H1 (cell line): ENCODE results near the gene CD300LG. TPM values are rescaled to one million over a fixed set of nuclear protein-coding genes. Genes with fewer than 3 reads are reported as not detected.

Experiments used
- CTCF ChIA-PET: fragments of 300-600 bp; sonication (Branson Sonifier 250); formaldehyde crosslinking; loops from one replicate; lab custom pipeline; 2021; ENCODE audit not compliant: partially characterized antibody; lab: Charles Lee
- POLR2A ChIA-PET: fragments of 300-600 bp; sonication (Branson Sonifier 250); formaldehyde crosslinking; loops from one replicate; lab custom pipeline; 2021; ENCODE audit warnings: inconsistent platforms; ENCODE audit not compliant: partially characterized antibody; lab: Charles Lee
- DNase-seq, 2 experiments: peaks; one replicate each; pipeline versions ENCODE4 v3.0.0 to v3.0.0-alpha.2; 2010 to 2022; ENCODE audit warnings: low spot score in 2 of 2, low read depth in 1 of 2, mixed read lengths in 1 of 2
- FAIRE-seq: peaks from 2 replicates; lab custom pipeline; 2011; peaks lifted over from hg19 to GRCh38; lab: Jason Lieb, UNC
- H2AFZ ChIP-seq: 2 replicates; pipeline ENCODE4 v1.8.1; 2012; ENCODE audit warnings: low read length, inconsistent platforms
- H2AK5ac ChIP-seq: 2 replicates; pipeline ENCODE4 v1.6.1; 2013; ENCODE audit warnings: low read depth, low read length
- H2BK120ac ChIP-seq: replicated peaks from 2 replicates; pipeline ENCODE3; 2013; ENCODE audit warnings: low read depth, low read length, inconsistent platforms
- H2BK12ac ChIP-seq: 2 replicates; pipeline ENCODE4 v1.6.1; 2013; ENCODE audit warnings: low read depth, low read length
- H2BK15ac ChIP-seq: 2 replicates; pipeline ENCODE4 v1.6.1; 2013; ENCODE audit warnings: low read length
- H2BK20ac ChIP-seq: 2 replicates; pipeline ENCODE4 v1.6.1; 2013; ENCODE audit warnings: low read length
- H2BK5ac ChIP-seq: 2 replicates; pipeline ENCODE4 v1.6.1; 2013; ENCODE audit warnings: low read depth, low read length
- H3K14ac ChIP-seq: 2 replicates; pipeline ENCODE4 v1.6.1; 2013; ENCODE audit warnings: inconsistent platforms; ENCODE audit not compliant: insufficient read length
- H3K18ac ChIP-seq: 2 replicates; pipeline ENCODE4 v1.6.1; 2013; ENCODE audit warnings: low read length; ENCODE audit errors: extremely low read depth
- H3K23ac ChIP-seq: 2 replicates; pipeline ENCODE4 v1.6.1; 2013; ENCODE audit warnings: inconsistent platforms; ENCODE audit not compliant: insufficient read length
- H3K23me2 ChIP-seq: 2 replicates; pipeline ENCODE4 v1.6.1; 2013; ENCODE audit warnings: low read depth, low read length
- H3K27ac ChIP-seq: 2 replicates; pipeline ENCODE4 v1.6.1; 2011; ENCODE audit warnings: low read depth, low read length, inconsistent platforms
- H3K27me3 ChIP-seq, 4 experiments: replicated peaks in 1 of 4; 1 replicate in 1 of 4; 2 replicates in 3 of 4; pipeline versions ENCODE4 v1.6.1 to v1.8.1; 2011 to 2013; ENCODE audit warnings: low read length in 3 of 4, mild to moderate bottlenecking in 3 of 4, inconsistent platforms in 2 of 4, mixed read lengths in 2 of 4, moderate library complexity in 1 of 4; ENCODE audit not compliant: control insufficient read depth in 3 of 4, insufficient read depth in 3 of 4; ENCODE audit errors: extremely low read depth in 1 of 4
- H3K36me3 ChIP-seq, 4 experiments: 2 replicates each; pipeline versions ENCODE4 v1.6.1 to v1.8.1; 2011 to 2013; ENCODE audit warnings: mild to moderate bottlenecking in 4 of 4, low read length in 3 of 4, moderate library complexity in 2 of 4, control low read depth in 1 of 4, inconsistent platforms in 1 of 4; ENCODE audit not compliant: insufficient read depth in 4 of 4, control insufficient read depth in 2 of 4
- H3K4ac ChIP-seq: replicated peaks from 2 replicates; pipeline ENCODE3; 2013; ENCODE audit warnings: low read length, low read depth, mixed read lengths, inconsistent platforms; ENCODE audit not compliant: insufficient read length
- H3K4me1 ChIP-seq, 4 experiments: replicated peaks in 1 of 4; 1 replicate in 1 of 4; 2 replicates in 3 of 4; pipeline versions ENCODE4 v1.6.1 to v1.8.1; 2011 to 2013; ENCODE audit warnings: low read length in 3 of 4, inconsistent platforms in 2 of 4, mixed read lengths in 1 of 4; ENCODE audit not compliant: insufficient read depth in 4 of 4, control insufficient read depth in 3 of 4
- H3K4me2 ChIP-seq, 2 experiments: 2 replicates each; pipeline versions ENCODE4 v1.6.1 to v1.8.1; 2011 to 2013; ENCODE audit warnings: low read depth in 2 of 2, low read length in 2 of 2, control low read depth in 1 of 2, inconsistent platforms in 1 of 2, mild to moderate bottlenecking in 1 of 2; ENCODE audit not compliant: insufficient read depth in 1 of 2
- H3K4me3 ChIP-seq, 4 experiments: fragments of 200-600, 300-600 bp in 1 of 4; sonication (generic), shearing (Covaris generic), sonication (Bioruptor Twin) in 1 of 4; 2 replicates each; pipeline versions ENCODE4 v1.5.1 to v1.8.1; 2011 to 2016; ENCODE audit warnings: low read length in 4 of 4, low read depth in 3 of 4, control low read depth in 2 of 4, inconsistent platforms in 2 of 4, mild to moderate bottlenecking in 2 of 4, mixed read lengths in 1 of 4, moderate library complexity in 1 of 4; ENCODE audit not compliant: insufficient read depth in 2 of 4; ENCODE audit errors: extremely low read depth in 1 of 4
- H3K56ac ChIP-seq: replicated peaks from 2 replicates; pipeline ENCODE3; 2013; ENCODE audit warnings: low read depth, mild to moderate bottlenecking, mixed read lengths, low read length, inconsistent platforms; ENCODE audit not compliant: insufficient read length
- H3K79me1 ChIP-seq: 2 replicates; pipeline ENCODE4 v1.6.1; 2013; ENCODE audit warnings: low read depth, low read length, control low read depth
- H3K79me2 ChIP-seq, 2 experiments: 2 replicates each; pipeline versions ENCODE4 v1.6.1 to v1.8.1; 2012 to 2013; ENCODE audit warnings: low read length in 2 of 2, mild to moderate bottlenecking in 2 of 2, inconsistent platforms in 1 of 2; ENCODE audit not compliant: insufficient read depth in 2 of 2, control insufficient read depth in 1 of 2
- H3K9ac ChIP-seq, 4 experiments: replicated peaks in 1 of 4; 1 replicate in 1 of 4; 2 replicates in 3 of 4; pipeline versions ENCODE4 v1.6.1 to v1.8.1; 2011 to 2013; ENCODE audit warnings: low read depth in 3 of 4, low read length in 3 of 4, control low read depth in 2 of 4, mild to moderate bottlenecking in 2 of 4, moderate library complexity in 2 of 4, inconsistent platforms in 1 of 4; ENCODE audit errors: extremely low read depth in 1 of 4
- H3K9me3 ChIP-seq, 2 experiments: 2 replicates each; pipeline versions ENCODE4 v1.6.1 to v1.8.1; 2012 to 2013; ENCODE audit warnings: mild to moderate bottlenecking in 2 of 2, moderate library complexity in 2 of 2, control low read depth in 1 of 2, inconsistent platforms in 1 of 2, low read depth in 1 of 2, low read length in 1 of 2, mixed read lengths in 1 of 2; ENCODE audit not compliant: insufficient read depth in 2 of 2
- H4K20me1 ChIP-seq, 2 experiments: replicated peaks in 1 of 2; 2 replicates each; pipeline versions ENCODE3 to v1.8.1; 2011 to 2013; ENCODE audit warnings: inconsistent platforms in 2 of 2, low read length in 2 of 2, mild to moderate bottlenecking in 1 of 2; ENCODE audit not compliant: insufficient read depth in 2 of 2, control insufficient read depth in 1 of 2
- H4K5ac ChIP-seq: 2 replicates; pipeline ENCODE4 v1.6.1; 2013; ENCODE audit warnings: low read length, low read depth, mixed read lengths, inconsistent platforms; ENCODE audit not compliant: insufficient read length
- H4K8ac ChIP-seq: 2 replicates; pipeline ENCODE4 v1.8.0; 2013; ENCODE audit warnings: mild to moderate bottlenecking, moderate library complexity, low read length, inconsistent platforms; ENCODE audit not compliant: insufficient read depth; ENCODE audit errors: extremely low read depth
- H4K91ac ChIP-seq: replicated peaks from 2 replicates; pipeline ENCODE3; 2013; ENCODE audit warnings: low read length, mixed read lengths, inconsistent platforms; ENCODE audit not compliant: insufficient read length
- CEBPB ChIP-seq: IDR thresholded peaks from 2 replicates; pipeline ENCODE4 v1.6.1; 2012; ENCODE audit warnings: low read depth, low read length
- POLR2AphosphoS5 ChIP-seq: IDR thresholded peaks from 2 replicates; pipeline ENCODE4 v1.6.1; 2011; ENCODE audit warnings: low read depth, low read length
- SUZ12 ChIP-seq: fragments of 200-600 bp; sonication (generic); IDR thresholded peaks from 2 replicates; pipeline ENCODE4 v1.6.1; 2012; ENCODE audit warnings: mild to moderate bottlenecking, inconsistent platforms, low read length, moderate library complexity, mixed read lengths
- WGBS, 2 experiments: shearing (Covaris generic) in 1 of 2; methylation state at CpG; one replicate each; pipeline versions ENCODE4 v1.1.6 to v1.1.7; 2013 to 2015; ENCODE audit warnings: low lambda C conversion rate in 2 of 2, mixed read lengths in 2 of 2, inconsistent platforms in 1 of 2, low coverage in 1 of 2, missing lambda C conversion rate in 1 of 2; ENCODE audit not compliant: insufficient replicate concordance in 2 of 2, insufficient coverage in 1 of 2, insufficient read length in 1 of 2; ENCODE audit errors: extremely low coverage in 1 of 2, missing lambda C conversion rate in 1 of 2; 5-methylcytosine and 5-hydroxymethylcytosine counted together
- polyA plus RNA-seq, 7 experiments: library from polyadenylated mRNA; depleted of rRNA in 3 of 7; stranded (reverse) in 5 of 7; unstranded in 2 of 7; fragments of >200 nt in 5 of 7; fragments of 200-250 nt in 2 of 7; gene quantifications; 1 replicate in 5 of 7; 2 replicates in 1 of 7; 4 replicates in 1 of 7; pipeline versions ENCODE4 v1.2.1 to v1.2.3, GENCODE V29; 2011 to 2013; ENCODE audit warnings: missing spikeins in 2 of 7, mixed read lengths in 2 of 7
- total RNA-seq: library from RNA; stranded (reverse); fragmentation: NEBNext Ultra II Directional; extraction: Animal tissue kit (Norgen Biotek cat#: 25700); gene quantifications from 2 replicates; pipeline ENCODE4 v1.2.1, GENCODE V29; 2021

Gene CD300LG
- total and polyA plus RNA-seq, 2 of the 8 experiments (the other 6 are each of a cell fraction or from before 2014, with no cell fraction given), result 0.06 TPM; not detected in 1

DNA sequence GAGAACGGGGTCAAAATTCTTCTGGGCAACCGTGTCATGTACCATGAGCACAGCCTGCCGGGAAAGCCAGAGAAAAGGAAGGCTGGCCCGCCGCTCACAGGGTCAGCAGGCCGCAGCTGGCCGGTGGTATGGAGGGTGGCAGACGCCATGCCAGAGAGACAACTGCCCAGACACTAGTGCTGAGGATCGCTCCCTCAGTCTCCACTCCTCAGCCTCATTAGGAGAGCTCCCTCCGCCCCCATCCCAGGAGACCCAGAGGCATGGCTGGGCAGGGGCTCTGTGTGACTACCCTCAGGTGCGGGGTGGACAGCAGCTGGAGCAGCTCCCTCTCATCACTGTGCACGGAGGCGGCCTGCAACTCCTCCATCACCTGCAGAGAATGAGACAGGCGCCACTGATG, 17.2 kb upstream of the CD300LG start:
- Histone ChIP-seq H2BK5ac (no peak overlapping the region), H3K27me3 (peaks cover 0 to 15% (median 13%) of the 10 kb centered on the region in 4 experiments; a peak in 6 of 7 replicates), H4K8ac (no peak overlapping the region), H2BK120ac (no peak overlapping the region), H3K27ac (no peak overlapping the region), H3K23ac (no peak overlapping the region), H3K9me3 (peaks cover 0 to 4% of the 10 kb centered on the region in 2 experiments; a peak in 2 of 4 replicates), H3K23me2 (peaks cover 10% of the 10 kb centered on the region; the same call in 1 of the 2 replicates), H3K36me3 (peaks cover 0 to 8% (median 0%) of the 10 kb centered on the region in 4 experiments; a peak in 3 of 8 replicates), H2AFZ (no peak overlapping the region), H2BK20ac (no peak overlapping the region), H3K4me3 (no peak overlapping the region), H2BK15ac (no peak overlapping the region), H3K14ac (no peak overlapping the region), H3K79me1 (no peaks in the 10 kb centered on the region), H4K20me1 (peaks cover 0 to 2% of the 10 kb centered on the region in 2 experiments), H3K4ac (no peak overlapping the region), H3K9ac (no peak overlapping the region), H2AK5ac (no peak overlapping the region), H3K56ac (no peak overlapping the region), H4K5ac (no peak overlapping the region), H4K91ac (no peak overlapping the region), H2BK12ac (no peak overlapping the region), H3K79me2 (no peaks in the 10 kb centered on the region), H3K18ac (no peak overlapping the region), H3K4me1 (peaks cover 0 to 11% (median 6%) of the 10 kb centered on the region in 4 experiments; a peak in 5 of 7 replicates), H3K4me2 (no peak overlapping the region)
- no peak for FAIRE-seq
- ChIA-PET POLR2A (interaction anchor here (1.2 kb wide), 1 partner anchor 12 kb away, joined by 5 read pairs; no protein-coding TSS in a partner anchor), CTCF (interaction anchor here (1.1 to 1.8 kb wide), 4 partner anchors 16 to 68 kb away, joined by 4 to 6 read pairs (median 4); partner anchors contain the start of gene CD300LG)
- 93% methylated on average over 12 of the region's 14 CpGs; no CpG with 5 or more reads in 1 of the 2 experiments for WGBS, 2 experiments
- DNase-seq, result no peak
- no peak for TF ChIP-seq SUZ12
- TF ChIP-seq CEBPB, result no peak
- TF ChIP-seq POLR2AphosphoS5, result no peak
